ENCODE results near the gene RAB27B. TPM values are rescaled to one million over a fixed set of nuclear protein-coding genes. Genes with fewer than 3 reads are reported as not detected.

Gene RAB27B
- total RNA-seq, 1 experiment from 2014 or later: 9.9 TPM

DNA sequence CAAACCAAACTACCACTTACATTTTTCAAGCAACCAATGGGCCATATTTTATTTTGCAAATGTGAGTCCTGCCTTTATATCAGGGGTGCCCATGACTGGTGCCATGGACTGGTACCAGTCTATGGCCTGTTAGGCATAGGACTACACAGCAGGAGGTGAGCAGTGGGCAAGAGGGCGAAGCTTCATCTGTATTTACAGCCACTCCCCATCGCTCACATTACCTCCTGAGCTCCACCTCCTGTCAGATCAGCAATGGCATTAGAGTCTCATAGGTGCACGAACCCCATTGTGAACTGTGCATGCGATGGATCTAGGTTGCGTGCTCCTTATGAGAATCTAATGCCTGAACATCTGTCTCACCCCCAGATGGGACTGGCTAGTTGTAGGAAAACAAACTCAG, 77.4 kb downstream of the RAB27B start:
- no peaks in the 10 kb centered on the region for H3K27me3 ChIP-seq (ENCODE audit: insufficient read depth, low read depth)
- H3K4me1 ChIP-seq (replicated peaks; ENCODE audit: insufficient read depth): no peaks in the 10 kb centered on the region
- intact Hi-C loops (cut with micrococcal nuclease; ENCODE audit: unreplicated experiment): no loop called here
- H3K9me3 ChIP-seq (ENCODE audit: insufficient read depth, low read depth): no peaks in the 10 kb centered on the region
- H3K9me2 ChIP-seq (ENCODE audit: insufficient read depth): no peaks in the 10 kb centered on the region; the same call in 1 of the 2 replicates
- H2AFZ ChIP-seq: no peak overlapping the region
- ChIA-PET POLR2A (ENCODE audit: unreplicated experiment) (no interaction called here), CTCF (no interaction called here)
- H3K36me3 ChIP-seq (ENCODE audit: low read depth): no peaks in the 10 kb centered on the region
- no TSS peak for BruUV-seq (replicated peaks)
- H4K20me1 ChIP-seq (ENCODE audit: insufficient read depth): no peaks in the 10 kb centered on the region
- H3K4me3 ChIP-seq: no peak overlapping the region
- no peak for DNase-seq
- no peak overlapping the region for H3K4me2 ChIP-seq
- TF ChIP-seq, protein P1, sequence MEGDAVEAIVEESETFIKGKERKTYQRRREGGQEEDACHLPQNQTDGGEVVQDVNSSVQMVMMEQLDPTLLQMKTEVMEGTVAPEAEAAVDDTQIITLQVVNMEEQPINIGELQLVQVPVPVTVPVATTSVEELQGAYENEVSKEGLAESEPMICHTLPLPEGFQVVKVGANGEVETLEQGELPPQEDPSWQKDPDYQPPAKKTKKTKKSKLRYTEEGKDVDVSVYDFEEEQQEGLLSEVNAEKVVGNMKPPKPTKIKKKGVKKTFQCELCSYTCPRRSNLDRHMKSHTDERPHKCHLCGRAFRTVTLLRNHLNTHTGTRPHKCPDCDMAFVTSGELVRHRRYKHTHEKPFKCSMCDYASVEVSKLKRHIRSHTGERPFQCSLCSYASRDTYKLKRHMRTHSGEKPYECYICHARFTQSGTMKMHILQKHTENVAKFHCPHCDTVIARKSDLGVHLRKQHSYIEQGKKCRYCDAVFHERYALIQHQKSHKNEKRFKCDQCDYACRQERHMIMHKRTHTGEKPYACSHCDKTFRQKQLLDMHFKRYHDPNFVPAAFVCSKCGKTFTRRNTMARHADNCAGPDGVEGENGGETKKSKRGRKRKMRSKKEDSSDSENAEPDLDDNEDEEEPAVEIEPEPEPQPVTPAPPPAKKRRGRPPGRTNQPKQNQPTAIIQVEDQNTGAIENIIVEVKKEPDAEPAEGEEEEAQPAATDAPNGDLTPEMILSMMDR (conservative IDR thresholded peaks at IDR 0.05): no peak
- TF ChIP-seq EZH2 (IDR thresholded peaks at IDR 0.05; ENCODE audit: low read depth): no peak
- no peaks in the 10 kb centered on the region for H3F3A ChIP-seq (ENCODE audit: insufficient read depth, low read depth)
- H3K27ac ChIP-seq: no peak overlapping the region
- no peaks in the 10 kb centered on the region for H3K79me2 ChIP-seq (ENCODE audit: low read depth)

DNA sequence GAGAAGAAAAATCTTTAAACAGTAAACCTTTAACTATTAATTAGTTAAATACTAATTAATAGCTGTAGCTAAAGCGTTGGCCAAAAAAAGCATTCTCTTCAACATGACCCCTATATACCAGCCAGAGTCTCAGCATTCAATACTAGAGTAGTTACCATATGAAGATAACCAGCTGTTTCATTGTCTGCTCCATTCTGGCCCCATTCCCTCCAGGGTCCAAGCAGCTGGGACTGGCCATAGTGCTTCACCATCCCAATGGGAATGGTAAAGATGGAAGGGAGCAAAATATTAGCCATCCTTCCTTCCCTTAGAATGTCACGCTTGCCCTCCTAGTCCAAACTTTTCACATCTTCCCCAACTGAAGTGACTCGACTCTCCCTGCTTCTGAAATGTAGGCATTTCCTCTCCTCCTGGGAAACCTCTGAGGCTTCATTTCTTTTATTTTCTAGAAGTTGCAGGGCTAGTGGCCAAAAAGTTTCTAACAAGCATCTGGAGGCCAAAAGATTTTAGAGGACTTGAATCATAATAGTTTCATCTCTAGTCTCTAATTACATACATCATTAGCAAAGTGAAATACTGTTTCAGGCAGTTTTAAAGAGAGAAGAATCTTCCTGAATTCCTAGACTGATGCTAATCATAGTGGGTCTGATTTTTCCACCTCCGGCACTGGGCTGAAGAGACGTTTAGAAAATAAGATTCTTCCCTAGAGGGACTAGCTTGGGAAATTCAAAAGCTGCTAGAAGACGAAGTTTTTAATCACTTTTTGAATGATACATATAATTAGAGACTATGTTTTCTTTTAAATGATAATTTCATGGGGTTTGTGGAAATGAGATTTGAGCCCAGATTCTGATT, 78.3 kb downstream of the RAB27B start:
- no peaks in the 10 kb centered on the region for H4K20me1 ChIP-seq (ENCODE audit: insufficient read depth)
- no peaks in the 10 kb centered on the region for H3K27me3 ChIP-seq (ENCODE audit: insufficient read depth, low read depth)
- no peaks in the 10 kb centered on the region for H3K79me2 ChIP-seq (ENCODE audit: low read depth)
- ChIA-PET CTCF (no interaction called here), POLR2A (ENCODE audit: unreplicated experiment) (no interaction called here)
- no peak overlapping the region for H2AFZ ChIP-seq
- H3K4me3 ChIP-seq: no peak overlapping the region
- intact Hi-C loops (cut with micrococcal nuclease; ENCODE audit: unreplicated experiment): no loop called here
- H3F3A ChIP-seq (ENCODE audit: insufficient read depth, low read depth): no peaks in the 10 kb centered on the region
- H3K4me1 ChIP-seq (replicated peaks; ENCODE audit: insufficient read depth): no peaks in the 10 kb centered on the region
- H3K9me2 ChIP-seq (ENCODE audit: insufficient read depth): no peaks in the 10 kb centered on the region; the same call in 1 of the 2 replicates
- TF ChIP-seq, protein P1 (conservative IDR thresholded peaks at IDR 0.05): no peak
- no peak for TF ChIP-seq EZH2 (IDR thresholded peaks at IDR 0.05; ENCODE audit: low read depth)
- DNase-seq: no peak
- H3K9me3 ChIP-seq (ENCODE audit: insufficient read depth, low read depth): no peaks in the 10 kb centered on the region
- no TSS peak for BruUV-seq (replicated peaks)
- no peak overlapping the region for H3K27ac ChIP-seq
- H3K36me3 ChIP-seq (ENCODE audit: low read depth): no peaks in the 10 kb centered on the region
- H3K4me2 ChIP-seq: no peak overlapping the region

DNA sequence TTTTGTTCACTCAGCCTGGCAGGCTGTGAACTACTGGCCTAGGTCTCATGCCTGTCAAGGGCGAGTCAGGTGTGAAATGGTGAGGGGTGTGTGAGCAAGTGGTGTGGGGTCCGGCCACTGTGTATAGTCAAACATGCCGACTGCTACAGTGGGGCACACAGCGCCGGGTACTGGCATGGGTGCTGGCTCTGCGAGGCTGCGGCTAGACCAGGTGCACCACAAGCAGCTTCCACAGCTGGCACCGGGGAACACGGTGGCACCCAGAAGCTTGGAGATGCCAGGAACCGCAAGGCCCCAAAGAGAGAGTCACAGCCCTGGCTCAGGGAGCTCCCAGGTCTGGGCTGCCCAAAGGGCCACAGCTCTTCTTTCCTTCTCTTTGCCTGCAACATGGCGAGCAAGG, 81.3 kb downstream of the RAB27B start:
- ChIA-PET CTCF (no interaction called here), POLR2A (ENCODE audit: unreplicated experiment) (no interaction called here)
- H3K4me3 ChIP-seq: no peak overlapping the region
- no peaks in the 10 kb centered on the region for H3K27me3 ChIP-seq (ENCODE audit: insufficient read depth, low read depth)
- H3K9me2 ChIP-seq (ENCODE audit: insufficient read depth): no peaks in the 10 kb centered on the region
- no peak overlapping the region for H2AFZ ChIP-seq
- DNase-seq: no peak
- no peak overlapping the region for H3K27ac ChIP-seq
- H3F3A ChIP-seq (ENCODE audit: insufficient read depth, low read depth): no peaks in the 10 kb centered on the region
- no peaks in the 10 kb centered on the region for H4K20me1 ChIP-seq (ENCODE audit: insufficient read depth)
- H3K36me3 ChIP-seq (ENCODE audit: low read depth): no peaks in the 10 kb centered on the region
- BruUV-seq (replicated peaks): no TSS peak
- H3K79me2 ChIP-seq (ENCODE audit: low read depth): no peaks in the 10 kb centered on the region
- no peak for TF ChIP-seq EZH2 (IDR thresholded peaks at IDR 0.05; ENCODE audit: low read depth)
- TF ChIP-seq, protein P1 (conservative IDR thresholded peaks at IDR 0.05): no peak
- no peak overlapping the region for H3K4me2 ChIP-seq
- intact Hi-C loops (cut with micrococcal nuclease; ENCODE audit: unreplicated experiment): no loop called here
- no peaks in the 10 kb centered on the region for H3K4me1 ChIP-seq (replicated peaks; ENCODE audit: insufficient read depth)
- H3K9me3 ChIP-seq (ENCODE audit: insufficient read depth, low read depth): no peaks in the 10 kb centered on the region

All from PC-9 (cell line).